HG03575 (cell line): Measurements from ENCODE around the gene UBTD2.
A peak's percentile ranks its signal among the peaks of the same experiment; 100 is the strongest.

ENCODE experiments used
- ATAC-seq: cut with Tn5 transposase; IDR thresholded peaks from one replicate; pipeline ENCODE4 v1.9.1; 2021; ENCODE audit not compliant: unreplicated experiment, insufficient number of reproducible peaks, low FRiP score; ENCODE audit errors: extremely low read depth

UBTD2 gene

GRCh38 chr5:172178991-172179989, 104.3 kb downstream of the UBTD2 start:
- ATAC-seq: no peak

DNA sequence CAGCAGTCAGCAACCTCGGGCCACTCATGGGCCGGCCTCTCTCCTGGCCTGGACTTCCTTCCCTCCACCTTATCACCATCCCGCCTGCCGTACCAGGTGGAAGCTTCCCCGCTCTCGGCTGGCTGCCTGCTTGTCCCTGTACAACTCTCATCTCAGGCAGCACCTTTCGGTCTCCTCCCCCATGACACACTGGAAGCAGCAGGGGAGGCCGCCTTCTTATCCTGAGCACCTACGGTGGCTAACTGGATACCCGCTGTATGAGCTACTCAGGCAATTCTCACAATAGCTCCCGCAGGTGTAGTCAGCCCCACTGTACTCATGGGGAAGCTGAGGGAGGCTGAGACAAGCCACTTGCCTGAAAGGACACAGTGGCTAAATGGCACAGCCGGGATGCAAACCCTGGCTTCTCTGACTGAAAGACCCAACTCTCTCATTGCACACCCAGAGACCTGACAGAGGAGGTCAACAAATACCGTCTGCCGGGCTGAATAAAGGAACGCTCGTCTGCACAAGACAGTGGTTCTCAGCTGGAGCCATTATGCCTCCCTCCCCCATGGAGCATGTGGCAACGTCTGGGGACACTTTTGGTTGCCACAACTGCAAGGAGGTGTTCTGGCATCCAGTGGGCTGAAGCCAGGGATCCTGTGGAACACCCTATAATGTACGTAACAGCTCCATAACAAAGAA, 105.1 kb downstream of the UBTD2 start:
- ATAC-seq: no peak

DNA sequence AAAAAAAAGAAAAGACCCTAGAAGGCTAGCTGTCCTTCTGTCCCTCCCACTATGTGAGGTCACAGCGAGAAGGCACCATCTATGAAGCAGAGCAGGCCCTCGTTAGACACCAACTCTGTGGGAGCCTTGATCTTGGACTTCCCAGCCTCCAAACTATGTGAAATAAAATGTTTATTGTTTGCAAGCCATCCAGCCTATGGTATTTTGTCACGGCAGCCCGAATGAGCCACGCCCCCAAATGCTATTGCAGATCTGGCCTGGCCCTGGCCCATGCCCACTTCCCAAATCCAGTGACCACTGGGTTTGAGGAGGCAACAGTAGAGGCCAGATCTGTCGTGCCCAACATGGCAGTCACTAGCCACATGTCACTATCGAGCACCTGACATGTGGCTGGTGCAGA, 106.4 kb downstream of the UBTD2 start:
- ATAC-seq: no peak

DNA sequence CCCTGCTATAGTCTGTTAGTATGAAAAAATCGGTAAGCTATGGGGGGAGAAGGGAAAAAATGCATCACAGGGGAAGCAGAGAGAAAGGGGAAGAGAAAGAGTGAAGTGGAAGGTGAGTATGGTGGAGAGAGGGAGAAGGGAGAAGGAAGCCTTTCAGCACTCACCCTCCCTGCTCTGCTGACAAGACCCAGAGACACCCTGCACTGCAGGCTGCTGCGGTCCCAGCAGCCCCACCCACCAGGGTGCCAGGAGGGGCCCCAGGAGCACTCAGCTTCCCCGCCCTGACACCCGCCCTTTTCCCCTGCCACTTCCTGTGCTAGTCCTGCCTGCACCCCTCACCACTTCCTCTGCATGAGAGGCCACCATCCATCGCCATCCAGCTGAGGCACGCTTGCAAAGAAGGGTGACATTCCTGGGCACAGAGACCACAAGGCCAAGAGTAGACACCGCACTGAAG, 108.3 kb downstream of the UBTD2 start:
- ATAC-seq: peak; percentile 27

GRCh38 chr5:172173564-172174153, 109.9 kb downstream of the UBTD2 start:
- no peak for ATAC-seq

GRCh38 chr5:172172912-172173563, 110.5 kb downstream of the UBTD2 start:
- no peak for ATAC-seq

DNA sequence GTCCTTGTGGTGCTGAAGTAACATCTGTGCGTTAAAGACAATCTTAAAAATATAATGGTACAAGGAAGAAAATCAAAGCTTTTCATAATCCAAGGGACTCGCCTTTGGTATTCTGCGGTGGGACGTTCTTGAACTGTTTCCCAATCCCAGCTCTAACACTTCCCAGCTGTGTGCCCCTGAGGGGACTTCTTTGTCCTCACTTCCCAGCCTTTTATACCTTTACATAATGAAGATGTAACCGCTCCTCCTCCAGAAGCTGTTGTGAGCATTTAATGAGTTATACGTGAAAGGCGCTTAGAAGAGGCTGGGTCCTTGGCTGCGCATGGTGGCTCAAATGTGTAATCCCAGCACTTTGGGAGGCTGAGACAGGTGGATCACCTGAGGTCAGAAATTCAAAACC, 112.4 kb downstream of the UBTD2 start:
- ATAC-seq: no peak

- no peak for ATAC-seq
Observed at GRCh38 chr5:172170251-172170701, 113.3 kb downstream of the UBTD2 start.

GRCh38 chr5:172169216-172169615, 114.3 kb downstream of the UBTD2 start:
- ATAC-seq: no peak

DNA sequence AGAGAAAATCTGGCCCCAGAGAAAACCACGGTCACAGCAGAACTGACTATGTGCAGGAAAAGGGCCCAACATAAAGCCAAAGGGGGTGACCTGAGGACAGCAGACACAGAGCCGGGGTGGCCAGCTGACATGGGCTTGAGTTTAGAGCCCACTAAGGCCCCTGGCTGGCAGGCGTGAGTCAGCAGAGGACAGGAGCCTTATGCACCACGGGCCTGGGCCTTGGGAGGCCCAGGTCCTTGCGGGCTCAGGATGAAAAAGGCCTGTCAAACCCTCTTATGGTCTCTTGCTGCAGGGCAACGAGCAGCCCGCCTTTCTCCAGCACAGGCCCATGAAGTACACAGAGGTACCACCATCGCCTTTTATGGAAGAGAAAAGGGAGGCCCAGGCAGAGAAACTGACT, 115.3 kb downstream of the UBTD2 start:
- ATAC-seq: no peak

- ATAC-seq: no peak
Observed at GRCh38 chr5:172167895-172168294, 115.7 kb downstream of the UBTD2 start.

DNA sequence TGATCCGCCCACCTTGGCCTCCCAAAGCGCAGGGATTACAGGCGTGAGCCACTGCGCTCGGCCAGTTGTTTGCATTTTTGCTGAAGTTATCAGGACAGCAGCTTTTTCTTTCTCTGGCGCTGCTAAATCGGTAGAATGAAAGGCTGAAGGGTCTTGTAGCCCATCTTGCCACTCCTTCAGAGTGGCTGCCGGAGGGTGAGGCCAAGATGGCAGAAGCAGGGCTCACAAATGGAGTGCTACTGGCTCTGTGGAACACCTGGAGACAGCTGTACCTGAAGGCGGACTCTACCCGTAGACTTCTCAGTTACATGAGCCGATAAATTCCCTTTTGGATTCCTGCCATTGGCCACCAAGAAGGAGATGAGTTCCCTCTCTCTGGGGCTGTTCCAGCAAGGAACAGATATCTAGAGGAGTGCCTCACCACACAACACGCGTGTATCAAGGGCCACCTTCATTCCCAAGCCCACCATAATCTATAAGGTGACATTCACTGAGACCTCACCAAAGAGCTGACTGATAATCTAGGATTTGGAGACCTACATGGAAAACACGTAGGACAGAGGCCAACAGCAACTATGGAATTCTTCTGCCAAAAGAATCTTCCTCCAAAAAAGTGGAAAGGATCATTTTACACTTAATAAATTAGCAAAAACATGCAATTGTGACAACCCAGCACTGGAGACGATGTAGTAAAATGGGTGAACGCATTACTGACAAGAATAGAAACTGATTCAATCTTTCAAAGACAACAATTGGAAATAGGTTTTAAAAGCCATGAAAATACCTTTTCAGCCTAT, 117.3 kb downstream of the UBTD2 start:
- no peak for ATAC-seq

DNA sequence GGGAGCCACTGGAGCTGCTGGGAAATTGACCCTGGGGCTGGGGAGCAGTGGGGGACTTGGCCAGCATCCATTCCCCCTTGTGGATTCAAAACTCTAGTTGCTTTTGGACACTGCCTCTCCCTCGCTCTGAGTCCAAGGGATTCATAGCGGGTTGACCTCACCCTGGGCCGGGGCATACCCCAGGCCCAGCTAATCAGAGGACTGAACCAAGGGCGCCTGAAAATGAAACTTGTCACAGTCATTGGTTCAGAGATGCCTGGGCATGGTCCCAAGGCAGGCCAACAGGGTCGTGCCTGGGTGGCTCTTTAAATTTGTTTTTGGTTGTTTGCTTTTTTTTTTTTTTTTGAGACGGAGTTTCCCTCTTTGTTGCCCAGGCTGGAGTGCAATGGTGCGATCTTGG, 118.1 kb downstream of the UBTD2 start:
- no peak for ATAC-seq

- no peak for ATAC-seq
Observed at GRCh38 chr5:172164769-172165212, 118.8 kb downstream of the UBTD2 start.

DNA sequence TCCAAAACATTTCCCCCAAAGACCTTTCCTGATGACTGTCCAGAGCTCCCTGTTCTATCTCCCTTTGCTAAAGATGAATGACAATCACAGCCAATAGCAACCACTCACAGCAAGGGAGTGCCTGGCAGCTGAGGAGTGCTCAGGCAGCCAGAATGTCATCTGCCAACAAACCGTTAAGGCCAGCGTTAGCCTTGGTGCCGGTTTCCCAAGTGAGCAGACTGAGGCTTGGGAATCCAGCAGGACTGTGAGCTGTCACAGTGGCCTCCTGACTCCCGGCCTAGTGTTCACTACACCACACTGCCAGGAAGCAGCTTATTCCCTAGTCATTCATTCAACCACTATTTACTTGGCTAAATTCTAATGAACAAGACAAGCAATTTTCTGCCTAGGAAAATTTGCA, 120.2 kb downstream of the UBTD2 start:
- ATAC-seq: no peak

GRCh38 chr5:172162987-172163343, 120.6 kb downstream of the UBTD2 start:
- ATAC-seq: no peak

- no peak for ATAC-seq
Observed at GRCh38 chr5:172162323-172162986, 121.1 kb downstream of the UBTD2 start.

DNA sequence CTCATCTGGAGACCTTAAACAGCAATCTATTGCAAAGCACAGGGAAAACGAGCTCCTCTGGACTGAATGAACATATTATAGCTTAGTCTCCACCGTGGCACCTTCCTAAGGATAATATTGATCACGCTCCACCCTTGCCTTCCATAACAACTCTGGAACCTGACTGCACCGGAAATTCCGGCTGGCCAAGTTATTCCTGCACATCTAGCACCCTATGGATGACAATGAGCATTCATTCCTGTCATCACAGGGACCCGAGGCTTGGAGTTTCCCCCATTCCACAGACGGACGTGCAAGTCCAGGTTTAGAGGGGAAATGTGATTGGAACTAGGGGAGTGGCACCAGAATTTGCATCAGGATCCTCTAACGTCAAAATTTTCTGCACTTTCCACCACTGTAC, 123.1 kb downstream of the UBTD2 start:
- no peak for ATAC-seq
